NOMO-1 treated with DMSO at 0.1 percent for 48 hours (cell line): ENCODE measurements around the gene PDXK.

Source experiments
- DNase-seq: peaks from one replicate; lab custom pipeline; 2025; ENCODE audit not compliant: unreplicated experiment; lab: John Stamatoyannopoulos, UW

Gene PDXK

DNA sequence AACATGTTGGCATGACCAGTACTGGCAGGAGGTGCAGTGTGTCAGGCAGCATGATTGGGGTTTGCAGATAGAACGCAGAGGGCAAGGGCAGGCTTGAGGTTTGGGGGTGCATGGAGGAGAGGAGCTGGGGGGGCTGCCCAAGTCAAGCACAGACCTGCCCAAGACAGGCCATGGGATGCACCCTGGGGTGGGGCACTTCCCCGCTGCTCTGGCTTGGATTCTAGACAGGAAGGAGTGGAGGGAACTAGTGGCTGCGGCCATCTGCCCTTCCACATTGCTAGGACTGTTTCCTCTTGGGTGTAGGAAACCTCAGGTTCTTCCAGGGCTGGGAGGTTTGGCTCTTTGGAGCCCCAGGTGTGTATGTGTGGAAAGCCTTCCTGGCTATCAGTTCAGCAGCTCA is 3.0 kb downstream of the PDXK start:
- no peak for DNase-seq

DNA sequence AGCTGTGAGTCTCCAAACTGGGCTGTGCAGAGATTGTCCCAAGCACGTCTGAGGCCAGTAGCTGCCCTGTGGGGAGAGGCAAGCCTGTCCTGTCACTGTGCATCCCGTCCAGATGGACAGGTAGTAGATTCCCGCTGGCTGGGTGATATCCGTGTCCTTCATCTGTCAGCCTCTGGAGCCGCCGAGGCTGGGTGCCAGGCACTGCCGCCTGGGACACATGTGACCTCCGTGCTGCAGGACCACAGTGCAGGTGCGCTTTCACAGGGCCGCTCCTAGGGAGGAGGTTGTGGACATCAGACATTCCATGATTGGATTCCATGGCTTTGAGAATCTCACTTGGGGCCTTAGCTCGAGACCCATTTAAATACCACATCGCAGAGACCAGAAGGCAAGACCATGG is 4.7 kb downstream of the PDXK start:
- DNase-seq = no peak

DNA sequence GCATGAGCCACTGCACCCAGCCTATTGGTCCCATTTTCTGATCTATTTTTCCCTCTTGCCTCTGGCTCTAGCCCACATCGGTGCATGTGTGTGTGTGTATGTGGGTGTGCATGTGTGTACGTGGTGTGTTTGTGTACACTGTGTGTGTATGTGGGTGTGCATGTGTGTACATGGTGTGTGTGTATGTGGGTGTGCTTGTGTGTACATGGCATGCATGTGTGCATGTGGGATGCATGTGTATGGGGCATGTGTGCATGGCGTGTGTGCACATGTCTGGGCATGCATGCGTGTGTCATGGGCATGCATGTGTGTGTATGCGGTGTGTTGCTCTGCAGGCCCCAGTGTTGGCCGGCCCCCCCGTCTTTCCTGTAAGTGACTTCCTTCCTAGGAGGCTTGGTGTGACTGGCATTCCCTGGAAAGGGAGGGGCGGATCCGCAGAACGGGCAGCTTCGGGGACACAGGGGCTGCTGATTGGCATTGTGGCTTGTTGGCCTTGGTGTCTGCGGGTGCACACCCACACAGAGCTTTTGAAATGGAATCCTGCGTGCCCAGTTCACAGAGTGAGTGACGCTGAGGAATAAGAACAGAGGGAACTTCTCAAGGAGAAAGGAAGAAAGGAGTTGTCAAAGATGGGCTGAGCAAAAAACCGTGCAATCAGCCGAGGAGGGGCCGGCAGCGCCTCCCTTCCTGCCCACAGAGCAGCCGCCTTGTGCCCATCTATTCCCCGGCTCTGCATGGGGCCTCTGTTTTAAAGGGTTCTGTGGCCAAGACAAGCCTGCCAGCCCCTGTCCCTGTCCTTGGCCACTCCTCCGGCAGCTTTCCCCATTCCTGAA is 8.0 kb downstream of the PDXK start:
- no peak for DNase-seq

DNA sequence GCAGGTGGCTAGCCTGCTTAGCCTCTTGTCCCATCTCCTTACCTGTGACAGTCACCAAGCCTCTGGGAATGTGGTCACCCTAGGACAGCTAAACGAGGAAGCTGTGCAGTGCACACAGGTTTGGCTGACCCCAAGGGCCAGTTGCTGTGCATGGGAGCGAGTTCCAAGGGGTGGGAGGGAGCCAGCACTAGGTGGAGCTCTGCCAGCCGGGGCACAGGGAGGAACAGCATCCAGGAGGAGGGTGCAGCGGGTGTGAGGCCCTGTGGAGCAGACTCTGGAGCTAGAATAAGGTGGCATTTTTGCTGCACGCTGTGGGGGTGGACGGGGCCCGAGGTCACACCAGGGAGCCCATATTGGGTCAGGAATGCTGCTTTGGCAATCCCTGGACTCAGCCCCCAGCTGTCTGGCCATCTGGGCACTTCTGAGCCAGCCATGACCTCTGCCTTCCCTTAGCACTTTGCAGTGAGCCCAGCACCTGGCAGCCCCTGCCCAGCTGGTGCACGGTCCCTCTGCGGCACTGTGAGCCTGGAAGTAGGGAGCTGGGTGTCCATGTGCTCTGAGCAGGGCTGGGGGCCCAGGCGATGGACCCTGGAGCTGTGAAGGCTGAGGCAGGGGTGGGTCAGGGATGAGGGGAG is 8.7 kb downstream of the PDXK start:
- DNase-seq = no peak

DNA sequence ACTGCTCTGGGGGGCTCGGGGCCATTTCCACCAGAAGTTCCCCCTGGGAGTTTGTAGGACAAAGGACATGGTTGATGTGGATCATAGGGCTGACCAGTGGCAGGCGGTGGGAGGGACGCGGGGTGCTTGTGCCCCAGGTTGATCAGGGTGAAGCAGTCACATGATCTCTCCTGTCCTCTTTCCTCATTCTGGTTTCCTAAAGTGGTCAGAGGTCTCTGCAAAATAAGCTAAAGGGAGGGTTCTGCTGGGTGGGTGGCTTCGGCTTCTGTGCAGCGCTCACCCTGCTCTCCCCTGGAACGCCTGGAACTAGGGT is 9.2 kb downstream of the PDXK start:
- peak; percentile 41 for DNase-seq

DNA sequence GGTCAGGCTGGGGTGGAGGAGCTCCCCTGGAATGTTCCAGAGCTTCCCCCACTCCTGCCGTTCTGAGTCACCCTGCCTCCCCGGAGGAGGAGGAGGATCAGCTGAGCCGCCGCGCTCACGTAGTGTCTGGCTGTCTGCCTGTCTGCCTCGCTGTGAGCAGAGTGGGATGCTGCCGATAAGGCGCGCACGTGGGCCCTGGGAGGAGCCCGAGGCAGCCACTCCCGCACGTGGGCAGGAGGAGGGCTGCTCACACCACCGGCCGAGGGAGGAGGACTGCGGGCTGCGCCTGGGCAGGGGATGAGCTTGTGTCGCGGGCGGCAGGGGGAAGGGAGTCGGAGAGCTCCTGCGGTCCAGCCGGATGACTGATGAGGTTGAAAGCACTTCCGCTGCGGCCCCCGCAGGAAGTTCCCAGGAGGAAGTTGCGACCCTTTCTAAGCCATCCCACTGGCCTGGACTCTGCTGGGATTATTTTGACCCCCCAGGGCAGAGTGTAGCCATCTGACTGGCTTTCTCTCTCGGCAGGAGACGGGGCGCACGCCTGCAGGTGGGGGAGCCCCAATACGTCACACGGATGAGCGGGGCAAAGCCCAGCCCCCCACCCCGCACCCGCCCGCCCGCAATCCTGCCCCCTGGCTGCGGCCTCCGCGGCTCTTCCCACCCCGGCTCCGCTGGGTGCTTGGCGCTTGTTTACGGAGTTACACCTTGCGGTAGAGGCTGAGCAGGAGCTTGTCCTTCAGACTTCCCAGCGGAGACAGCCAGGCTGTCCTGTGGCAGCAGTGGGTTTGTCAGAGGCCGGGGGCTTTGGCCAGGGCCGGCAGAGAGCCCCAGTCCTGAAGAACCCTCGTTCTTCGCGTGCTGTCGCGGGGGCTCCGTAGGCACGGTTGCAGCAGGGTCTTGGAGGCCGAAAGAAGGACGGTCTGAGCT is 9.8 kb downstream of the PDXK start:
- DNase-seq = peak; percentile 88

DNA sequence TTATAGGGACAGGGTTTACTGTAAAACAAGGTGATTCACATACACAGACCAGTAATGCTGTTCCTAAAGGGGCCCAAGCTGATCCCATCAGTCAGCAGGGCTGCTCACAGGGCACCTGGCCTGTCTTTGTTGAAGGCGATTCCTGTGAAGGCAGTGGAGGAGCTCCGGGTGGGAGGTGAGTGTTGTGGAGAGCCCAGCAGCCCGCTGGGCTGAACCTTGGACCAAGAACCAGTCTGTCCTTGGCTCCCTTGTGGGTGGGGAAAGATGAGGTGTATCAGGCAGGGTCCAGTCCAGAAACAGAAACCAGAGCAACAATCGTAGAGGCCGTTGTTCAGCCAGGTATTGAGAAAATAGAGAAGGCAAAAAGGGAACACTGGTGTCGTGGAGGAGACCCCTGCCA is 12.5 kb downstream of the PDXK start:
- DNase-seq = no peak

DNA sequence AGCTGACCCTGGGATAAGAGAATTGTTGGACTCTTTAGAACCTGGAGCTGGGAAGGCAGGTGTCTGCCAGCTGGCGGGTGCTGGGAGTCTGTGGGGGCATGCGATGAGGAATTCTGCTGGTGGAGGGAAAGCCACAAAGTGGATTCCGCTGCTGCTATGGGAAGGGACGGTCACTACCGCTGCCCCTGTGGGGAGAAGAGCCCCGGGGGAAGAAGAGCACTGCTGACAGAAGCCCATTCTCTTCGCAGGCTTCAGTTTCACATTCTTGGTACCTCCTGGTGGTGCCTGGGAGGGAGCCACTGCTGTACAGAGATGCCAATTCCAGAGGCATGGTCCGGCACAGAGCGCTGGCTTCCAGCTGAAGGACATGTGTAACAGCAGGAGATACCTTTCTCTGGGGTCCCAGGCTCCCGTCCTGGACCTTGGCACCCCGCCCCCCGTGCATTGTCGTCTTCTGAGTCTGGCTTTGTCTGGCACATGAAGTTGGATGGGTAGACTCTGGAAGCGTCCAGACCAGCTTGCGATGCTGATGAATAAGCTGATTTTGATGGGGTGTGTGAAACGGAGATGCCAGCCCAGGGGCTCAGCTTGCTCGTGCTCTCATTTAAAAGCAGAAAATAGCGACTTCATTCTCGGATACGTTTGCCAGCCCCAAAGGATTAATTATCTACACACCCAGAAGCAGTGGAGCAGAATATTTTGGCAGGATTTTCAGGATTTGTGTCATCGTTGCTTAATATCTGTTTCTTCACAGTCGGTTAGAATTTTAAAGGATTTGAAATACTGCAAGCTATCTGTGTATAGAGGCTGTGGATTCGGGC is 13.2 kb downstream of the PDXK start:
- DNase-seq = no peak

DNA sequence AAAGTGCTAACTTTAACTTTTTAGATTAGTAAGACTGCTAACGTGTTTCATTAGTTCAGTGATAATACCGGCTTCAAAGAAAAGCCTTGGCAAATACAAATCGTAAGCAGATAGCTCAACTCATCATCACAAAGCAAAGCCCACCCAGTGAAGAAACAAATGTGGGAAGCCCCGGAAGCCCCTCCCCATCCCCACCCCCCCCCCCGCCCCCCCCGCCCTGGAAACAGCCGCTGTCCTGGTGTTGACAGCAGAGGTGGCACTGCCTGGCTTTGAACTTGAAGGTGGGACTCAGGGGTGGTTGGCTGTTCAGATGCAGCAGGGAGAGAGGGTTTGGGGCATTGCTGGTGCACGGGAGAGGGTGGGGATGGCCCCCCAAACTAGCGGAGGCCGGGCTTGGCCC is 14.1 kb downstream of the PDXK start:
- DNase-seq = no peak

DNA sequence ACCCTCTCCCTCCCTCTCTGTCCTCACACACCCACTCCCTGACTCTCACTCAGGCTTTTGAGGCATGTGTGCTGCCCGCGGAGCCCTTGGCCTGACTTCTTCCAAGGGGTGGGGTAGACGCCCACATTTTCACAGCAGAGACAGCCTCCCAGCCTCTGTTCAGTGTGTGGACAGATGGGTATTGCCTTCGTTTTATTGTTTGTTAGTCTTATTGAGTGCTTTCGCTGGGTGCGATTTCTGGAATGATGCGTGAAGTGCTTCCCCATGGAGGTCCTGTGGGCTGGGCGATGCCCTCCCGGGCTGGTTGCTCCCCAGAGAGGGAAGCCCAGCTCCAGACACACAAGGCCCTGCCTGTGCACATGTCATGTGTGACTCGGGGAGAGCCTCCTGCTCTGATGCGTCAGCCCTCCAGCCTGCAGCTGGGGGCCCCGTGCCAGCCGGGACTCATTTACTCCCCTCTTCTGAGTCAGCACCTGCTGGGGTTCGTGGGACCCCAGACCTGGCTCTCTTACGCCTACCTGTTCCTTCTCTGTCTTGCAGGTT is 14.7 kb downstream of the PDXK start:
- no peak for DNase-seq

DNA sequence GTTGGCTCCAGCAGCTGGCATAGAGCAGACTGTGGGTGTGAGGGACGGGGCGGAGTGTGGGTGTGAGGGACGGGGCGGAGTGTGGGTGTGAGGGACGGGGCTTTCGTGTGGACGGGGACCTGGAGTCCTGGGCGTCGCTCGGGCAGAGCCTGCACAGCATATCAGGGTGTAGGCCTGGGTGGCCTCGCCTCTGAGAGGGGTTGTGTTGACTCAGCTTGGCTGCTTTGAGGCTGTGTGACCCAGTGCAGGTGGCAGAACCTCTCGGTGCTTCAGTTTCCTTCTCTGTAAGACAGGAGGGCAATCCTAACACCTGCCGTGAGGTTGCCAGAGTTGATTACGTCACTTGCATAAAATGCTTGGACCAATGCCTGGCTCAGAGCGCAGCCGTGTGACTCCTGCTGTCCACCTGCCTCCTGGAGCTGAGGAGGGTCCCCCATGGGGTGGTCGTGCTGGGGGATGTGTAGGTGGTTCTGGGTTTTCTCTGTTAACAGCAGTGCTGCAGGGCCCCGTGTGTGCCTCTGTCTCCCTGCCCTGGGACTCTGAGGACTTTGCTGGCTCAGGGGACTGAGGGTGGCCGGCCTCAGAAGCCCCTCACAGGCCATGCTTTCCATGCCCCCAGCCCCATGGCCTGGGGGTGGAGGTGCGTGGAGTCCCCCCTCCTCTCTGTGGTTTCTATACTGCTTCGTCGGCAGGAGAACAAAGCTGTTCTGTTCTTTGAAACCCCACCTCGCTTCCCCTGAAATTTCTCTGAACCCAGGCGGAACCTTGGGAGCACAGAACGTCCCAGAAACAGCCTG is 15.4 kb downstream of the PDXK start:
- no peak for DNase-seq

DNA sequence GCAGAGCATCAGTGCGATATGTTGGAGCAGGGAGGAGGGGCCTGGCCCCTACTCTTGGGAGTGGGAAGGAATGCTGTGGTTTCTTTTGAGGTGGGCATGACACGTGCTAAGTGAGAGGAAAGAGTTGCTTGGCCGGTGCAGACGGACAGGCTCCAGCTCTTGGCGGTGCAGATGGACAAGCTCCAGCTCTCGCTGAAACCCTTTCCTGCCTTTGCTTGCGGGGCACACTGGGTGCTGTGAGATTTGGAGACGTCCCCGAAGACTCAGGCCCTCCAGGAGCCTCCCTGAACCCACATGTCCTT is 15.9 kb downstream of the PDXK start:
- no peak for DNase-seq

DNA sequence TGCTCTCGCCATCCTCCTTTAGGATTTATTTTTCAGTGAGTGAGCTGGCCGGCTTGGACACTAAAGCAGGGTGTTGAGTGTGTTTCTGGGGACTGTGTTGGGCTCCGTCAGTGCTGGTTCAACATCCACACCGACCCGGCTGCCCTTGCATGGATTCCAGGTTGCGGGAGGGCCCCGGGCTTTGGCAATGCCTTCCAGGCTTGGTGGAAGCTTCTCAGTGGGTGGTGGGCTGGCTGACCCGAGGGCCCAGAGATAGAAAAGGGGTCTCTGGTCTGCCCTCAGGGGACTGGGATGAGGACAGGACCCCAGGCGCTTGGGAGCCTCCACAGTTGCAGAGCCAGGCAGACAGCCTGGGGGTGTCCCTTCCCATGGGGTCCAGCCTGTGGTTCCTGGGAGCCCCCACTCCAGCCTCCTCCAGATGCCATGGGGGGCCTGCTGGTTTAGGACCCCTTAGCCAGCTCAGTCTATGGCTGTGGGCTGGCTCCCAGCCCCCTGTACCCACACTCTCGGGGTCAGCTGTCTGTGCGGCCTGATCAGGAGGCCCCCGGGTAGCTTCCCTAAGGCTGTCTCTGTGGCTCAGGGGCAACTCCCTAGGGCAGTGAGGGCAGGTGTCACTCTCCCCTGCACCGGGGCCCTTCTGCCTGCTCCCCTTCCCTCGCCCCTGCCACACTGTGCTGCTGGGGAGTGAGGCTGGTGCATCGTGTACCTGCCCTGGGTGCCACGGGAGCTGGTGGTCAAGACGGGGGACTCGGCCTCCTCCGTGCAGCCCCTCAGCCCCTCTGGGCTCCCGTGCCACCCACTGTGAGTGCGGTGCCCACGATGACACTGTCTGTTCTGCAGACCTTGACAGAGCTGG is 16.5 kb downstream of the PDXK start:
- no peak for DNase-seq

DNA sequence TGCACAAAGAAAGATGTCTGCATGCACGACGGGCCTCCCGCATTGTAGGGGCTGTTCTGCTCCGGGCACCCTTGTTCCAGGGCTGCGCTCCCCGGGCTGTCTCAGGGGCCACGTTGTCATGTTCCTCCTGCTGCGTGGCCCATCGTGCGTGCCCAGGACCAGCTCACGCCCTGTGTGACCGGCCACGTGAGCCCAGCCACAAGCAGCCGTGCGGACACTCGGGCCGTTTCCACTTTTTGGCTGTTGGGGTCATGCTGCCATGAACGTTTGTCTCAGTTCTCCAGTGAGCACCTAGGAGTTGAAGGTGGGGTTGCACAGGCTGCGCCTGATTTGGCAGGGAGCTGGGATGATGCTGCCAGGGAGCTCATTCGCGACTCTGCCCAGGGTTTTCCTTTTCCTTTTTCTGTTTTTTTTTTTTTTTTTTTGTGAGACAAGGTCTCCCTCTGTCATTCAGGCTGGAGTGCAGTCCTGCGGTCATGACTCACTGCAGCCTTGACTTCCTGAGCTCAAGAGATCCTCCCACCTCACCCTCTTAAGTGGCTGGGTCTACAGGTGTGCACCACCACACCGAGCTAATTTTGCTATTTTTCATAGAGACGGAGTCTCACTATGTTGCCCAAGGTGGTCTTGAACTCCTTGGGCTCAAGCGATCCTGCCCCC is 17.4 kb downstream of the PDXK start:
- no peak for DNase-seq

DNA sequence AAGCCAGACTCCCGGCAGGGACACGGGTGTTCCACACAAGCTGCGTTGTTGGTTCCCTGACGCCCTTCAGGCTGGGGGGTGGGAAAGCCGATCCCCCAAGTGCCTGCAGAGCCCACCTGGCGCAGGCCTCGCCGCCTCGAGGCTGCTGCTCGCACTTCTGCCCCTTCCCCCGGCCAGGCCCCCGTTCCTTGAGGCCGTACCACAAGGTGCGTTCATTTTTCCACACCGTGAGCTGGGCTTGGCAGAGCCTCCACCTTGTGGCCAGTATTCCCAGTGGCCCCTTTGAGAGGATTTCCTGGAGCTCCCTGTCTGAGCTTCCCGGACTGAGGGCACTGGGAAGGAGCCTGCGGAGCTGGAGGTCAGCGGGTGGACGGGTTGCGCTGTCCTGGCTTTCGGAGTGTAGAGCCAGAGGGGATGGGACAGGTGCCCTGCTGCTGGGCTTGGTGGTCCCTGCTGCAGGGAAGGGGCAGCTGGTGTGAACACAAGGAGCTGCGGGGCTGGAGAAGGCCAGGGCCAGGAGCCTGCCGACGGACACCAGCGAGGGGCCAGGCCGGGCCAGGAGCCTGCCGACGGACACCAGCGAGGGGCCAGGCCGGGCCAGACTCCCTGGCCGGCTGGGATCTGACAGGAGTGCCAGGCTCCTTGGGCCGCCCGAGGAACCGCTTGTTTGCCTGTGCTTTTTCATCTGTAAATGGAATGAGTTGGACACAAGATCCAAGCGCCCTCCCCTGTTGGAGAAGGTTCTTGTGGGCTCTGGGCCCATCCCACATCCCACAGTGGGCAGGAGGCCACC is 18.4 kb downstream of the PDXK start:
- no peak for DNase-seq

DNA sequence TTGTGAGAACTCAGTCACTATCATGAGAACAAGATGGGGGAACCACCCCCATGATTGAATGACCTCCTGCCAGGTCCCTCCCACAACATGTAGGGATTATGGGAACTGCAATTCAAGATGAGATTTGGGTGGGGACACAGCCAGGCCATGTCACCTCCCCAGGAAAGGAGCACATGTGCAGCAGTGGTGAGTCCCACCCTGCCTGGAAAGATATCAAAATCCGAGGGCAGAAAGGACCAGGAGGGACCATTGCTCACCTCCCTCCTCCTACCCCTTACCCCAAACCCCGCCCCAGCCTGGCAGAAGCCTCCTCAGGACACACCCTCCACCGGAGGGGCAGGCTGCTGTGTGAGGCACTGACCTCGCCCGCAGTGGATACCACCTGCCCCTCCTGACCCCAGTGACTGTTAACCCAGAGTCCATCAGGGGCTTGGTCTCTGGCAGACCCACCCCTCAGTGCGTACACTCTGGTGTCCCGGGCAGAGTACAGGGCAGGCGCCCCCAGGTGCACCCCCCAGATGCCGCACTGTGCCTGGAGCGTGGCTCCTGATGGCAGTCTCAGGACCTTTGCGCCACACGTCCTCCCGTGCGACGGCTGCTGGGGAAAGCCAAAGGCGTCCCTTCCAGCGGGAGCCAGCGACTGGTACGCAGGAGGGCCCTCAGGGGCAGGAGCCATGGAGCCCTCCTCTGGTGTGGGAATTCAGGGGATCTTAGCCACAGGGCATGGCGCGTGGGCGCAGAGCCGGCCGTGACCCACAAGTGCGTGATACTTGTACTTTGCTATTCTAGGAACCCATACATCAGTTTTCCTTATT is 20.9 kb downstream of the PDXK start:
- no peak for DNase-seq

DNA sequence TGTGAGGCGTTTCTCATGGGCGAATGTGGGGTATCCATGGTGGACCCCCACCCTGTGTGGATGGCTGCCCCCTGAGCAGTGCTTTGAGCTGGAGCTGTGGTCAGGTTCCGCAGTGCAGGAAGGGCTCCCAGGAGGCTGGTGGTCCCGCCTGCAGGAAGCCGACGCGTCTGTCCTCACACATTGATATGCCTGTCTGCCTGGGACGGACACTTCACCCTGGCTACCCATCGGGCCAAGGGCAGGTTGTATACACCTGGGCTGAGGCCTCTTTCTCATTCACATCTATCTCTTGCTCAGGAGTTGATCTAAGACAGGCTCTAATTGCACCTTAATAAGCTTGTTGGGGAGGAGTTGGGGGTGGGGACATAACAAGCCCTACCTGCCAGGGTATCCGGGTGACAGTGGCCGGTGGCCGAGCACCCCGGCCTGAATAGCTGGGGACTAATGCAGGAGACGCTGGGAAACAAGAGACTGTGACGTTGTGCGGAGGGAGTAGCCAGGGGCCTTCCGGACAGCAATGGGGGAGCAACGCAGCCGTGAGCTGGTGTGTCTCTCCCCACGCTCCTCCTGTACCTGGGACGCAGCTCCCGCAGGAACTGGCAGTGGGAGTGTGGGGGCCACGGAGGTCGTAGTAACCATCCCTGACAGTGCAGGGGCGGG is 21.7 kb downstream of the PDXK start:
- DNase-seq = no peak
